Esophagus (tissue), 2 donors: ENCODE results near the gene PRKCB. TPM values are rescaled to one million over a fixed set of nuclear protein-coding genes. Genes with fewer than 3 reads are reported as not detected.

Experiments used
- H3K27ac ChIP-seq, 2 donors: one replicate each; pipeline ENCODE4 v1.5.1; 2013; ENCODE audit warnings: low read depth in 2 of 2, mild to moderate bottlenecking in 2 of 2, inconsistent platforms in 1 of 2, low read length in 1 of 2, moderate library complexity in 1 of 2
- H3K27me3 ChIP-seq, 2 donors: one replicate each; pipeline ENCODE4 v1.6.1; 2013; ENCODE audit warnings: low read length in 2 of 2, control low read depth in 1 of 2, mild to moderate bottlenecking in 1 of 2; ENCODE audit not compliant: insufficient read depth in 2 of 2, control insufficient read depth in 1 of 2
- H3K36me3 ChIP-seq, 2 donors: one replicate each; pipeline ENCODE4 v1.6.1; 2013; ENCODE audit warnings: low read length in 1 of 2; ENCODE audit not compliant: control insufficient read depth in 2 of 2, insufficient read depth in 2 of 2
- H3K4me1 ChIP-seq, 2 donors: one replicate each; pipeline ENCODE4 v1.6.1; 2013; ENCODE audit warnings: low read length in 1 of 2; ENCODE audit not compliant: control insufficient read depth in 2 of 2, insufficient read depth in 2 of 2
- H3K4me3 ChIP-seq, 2 donors: one replicate each; pipeline ENCODE4 v1.5.1; 2013; ENCODE audit warnings: low read length in 2 of 2, mild to moderate bottlenecking in 2 of 2, low read depth in 1 of 2, moderate library complexity in 1 of 2
- H3K9me3 ChIP-seq, 2 donors: one replicate each; pipeline ENCODE4 v1.6.1; 2013; ENCODE audit warnings: mild to moderate bottlenecking in 2 of 2, low read depth in 1 of 2, low read length in 1 of 2, moderate library complexity in 1 of 2; ENCODE audit not compliant: control insufficient read depth in 2 of 2, insufficient read depth in 1 of 2
- WGBS, 2 donors: extraction: QIAGEN DNeasy Blood & Tissue Kit; methylation state at CpG; one replicate each; pipeline ENCODE4 v1.1.7; 2013; 5-methylcytosine and 5-hydroxymethylcytosine counted together
- polyA plus RNA-seq, 2 donors: library from polyadenylated mRNA; stranded (reverse); fragments of 200-250 nt; gene quantifications; one replicate each; pipeline ENCODE4 v1.2.3, GENCODE V29; 2013
- donor health status: healthy with polysubstance abuse.
- donor health status: Bipolar disorder and iron deficiency.

The PRKCB gene
- polyA plus RNA-seq, 2 donors: 0.39 to 0.45 TPM

- Histone ChIP-seq H3K27me3 (no peaks in the 10 kb centered on the region), H3K4me3 (no peak overlapping the region), H3K27ac (no peak overlapping the region), H3K4me1 (peaks cover 0 to 2% of the 10 kb centered on the region in 2 donors), H3K9me3 (no peaks in the 10 kb centered on the region), H3K36me3 (no peaks in the 10 kb centered on the region)
- 81 to 85% methylated on average over 2 of the region's 2 CpGs for WGBS, 2 donors
Measured at GRCh38 chr16:23953476-23953875, 117.7 kb downstream of the PRKCB start.

GRCh38 chr16:23955088-23955487 is 119.3 kb downstream of the PRKCB start:
- no peaks in the 10 kb centered on the region for H3K27me3 ChIP-seq
- H3K9me3 ChIP-seq: no peaks in the 10 kb centered on the region
- no peak overlapping the region for H3K4me3 ChIP-seq
- peaks cover 0 to 2% of the 10 kb centered on the region in 2 donors for H3K4me1 ChIP-seq
- H3K36me3 ChIP-seq: no peaks in the 10 kb centered on the region
- no peak overlapping the region for H3K27ac ChIP-seq
- 71 to 80% methylated on average over 7 of the region's 7 CpGs for WGBS, 2 donors

GRCh38 chr16:23957287-23957686 is 121.5 kb downstream of the PRKCB start:
- Histone ChIP-seq H3K27me3 (no peaks in the 10 kb centered on the region), H3K36me3 (no peaks in the 10 kb centered on the region), H3K9me3 (no peaks in the 10 kb centered on the region), H3K27ac (no peak overlapping the region), H3K4me1 (peaks cover 2% of the 10 kb centered on the region in 2 donors), H3K4me3 (no peak overlapping the region)
- 39 to 52% methylated on average over 2 of the region's 2 CpGs for WGBS, 2 donors

- H3K9me3 ChIP-seq: no peaks in the 10 kb centered on the region
- no peak overlapping the region for H3K27ac ChIP-seq
Measured at GRCh38 chr16:23959072-23959751, 123.4 kb downstream of the PRKCB start.

GRCh38 chr16:23959752-23960072 is 123.9 kb downstream of the PRKCB start:
- Histone ChIP-seq H3K9me3 (no peaks in the 10 kb centered on the region), H3K36me3 (no peaks in the 10 kb centered on the region), H3K27ac (no peak overlapping the region), H3K4me3 (no peak overlapping the region), H3K27me3 (no peaks in the 10 kb centered on the region), H3K4me1 (peaks cover 0 to 2% of the 10 kb centered on the region in 2 donors)
- 67 to 77% methylated on average over 4 of the region's 4 CpGs for WGBS, 2 donors

More at GRCh38 chr16:23959072-23959751, 123.4 kb downstream of the PRKCB start:
- WGBS, 2 donors: 64 to 71% methylated on average over 11 of the region's 11 CpGs
- no peaks in the 10 kb centered on the region for H3K27me3 ChIP-seq
- no peaks in the 10 kb centered on the region for H3K36me3 ChIP-seq
- H3K4me1 ChIP-seq: peaks cover 0 to 2% of the 10 kb centered on the region in 2 donors
- no peak overlapping the region for H3K4me3 ChIP-seq

GRCh38 chr16:23960081-23960885 is 124.5 kb downstream of the PRKCB start:
- Histone ChIP-seq H3K36me3 (no peaks in the 10 kb centered on the region), H3K4me1 (peaks cover 0 to 2% of the 10 kb centered on the region in 2 donors), H3K27ac (no peak overlapping the region), H3K9me3 (no peaks in the 10 kb centered on the region), H3K27me3 (no peaks in the 10 kb centered on the region), H3K4me3 (no peak overlapping the region)
- 55 to 62% methylated on average over 5 of the region's 5 CpGs for WGBS, 2 donors

GRCh38 chr16:23962001-23962400 is 126.2 kb downstream of the PRKCB start:
- Histone ChIP-seq H3K27ac (no peak overlapping the region), H3K9me3 (no peaks in the 10 kb centered on the region), H3K36me3 (no peaks in the 10 kb centered on the region), H3K27me3 (no peaks in the 10 kb centered on the region), H3K4me1 (peaks cover 0 to 2% of the 10 kb centered on the region in 2 donors), H3K4me3 (no peak overlapping the region)
- 78 to 79% methylated on average over 5 of the region's 5 CpGs for WGBS, 2 donors

GRCh38 chr16:23964136-23964535 is 128.4 kb downstream of the PRKCB start:
- Histone ChIP-seq H3K27me3 (no peaks in the 10 kb centered on the region), H3K4me3 (no peak overlapping the region), H3K9me3 (no peaks in the 10 kb centered on the region), H3K36me3 (no peaks in the 10 kb centered on the region), H3K4me1 (peaks cover 0 to 2% of the 10 kb centered on the region in 2 donors), H3K27ac (no peak overlapping the region)
- 88 to 89% methylated on average over 3 of the region's 3 CpGs for WGBS, 2 donors

GRCh38 chr16:23965137-23965733 is 129.5 kb downstream of the PRKCB start:
- 85 to 92% methylated on average over 6 of the region's 6 CpGs for WGBS, 2 donors
- Histone ChIP-seq H3K4me1 (peaks cover 0 to 2% of the 10 kb centered on the region in 2 donors), H3K27me3 (no peaks in the 10 kb centered on the region), H3K9me3 (no peaks in the 10 kb centered on the region), H3K27ac (no peak overlapping the region), H3K4me3 (no peak overlapping the region), H3K36me3 (no peaks in the 10 kb centered on the region)
